Endothelial cell of hepatic sinusoid (primary cell): ENCODE data around the gene TXNDC8.

Experiments
- in situ Hi-C: cut with HindIII; loops from 2 replicates; pipeline ENCODE4 v1.10.0; 2017; ENCODE audit warnings: low sequenced_read_pairs

TXNDC8 gene

GRCh38 chr9:110282739-110283081, 55.0 kb downstream of the TXNDC8 start:
- in situ Hi-C loops, result no loop called here

- in situ Hi-C loops, result no loop called here
Observed at GRCh38 chr9:110282018-110282738, 55.5 kb downstream of the TXNDC8 start.

GRCh38 chr9:110278080-110278707, 59.5 kb downstream of the TXNDC8 start:
- in situ Hi-C loops, result no loop called here

GRCh38 chr9:110276781-110277180, 60.9 kb downstream of the TXNDC8 start:
- in situ Hi-C loops, result no loop called here

GRCh38 chr9:110270211-110270995, 67.3 kb downstream of the TXNDC8 start:
- in situ Hi-C loops, result no loop called here

DNA sequence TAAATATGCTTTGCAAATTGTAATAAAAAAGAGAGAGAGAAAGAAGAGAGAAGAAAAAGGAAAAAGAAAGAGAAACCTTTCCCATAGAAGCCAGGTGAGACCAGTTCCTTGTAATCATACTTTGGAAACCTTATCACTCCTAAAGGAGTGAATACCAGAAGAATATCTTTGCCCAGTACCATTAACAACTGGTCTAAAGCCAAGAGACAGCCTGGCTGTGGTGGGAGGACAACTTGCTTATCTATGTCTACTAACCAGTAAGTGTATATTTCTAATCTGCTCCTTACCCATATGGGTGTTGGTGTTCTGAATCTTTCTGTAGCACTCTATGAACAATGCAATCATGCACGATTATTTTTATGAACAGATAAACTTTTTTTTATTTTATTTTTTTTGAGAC, 70.9 kb downstream of the TXNDC8 start:
- in situ Hi-C loops, result no loop called here

DNA sequence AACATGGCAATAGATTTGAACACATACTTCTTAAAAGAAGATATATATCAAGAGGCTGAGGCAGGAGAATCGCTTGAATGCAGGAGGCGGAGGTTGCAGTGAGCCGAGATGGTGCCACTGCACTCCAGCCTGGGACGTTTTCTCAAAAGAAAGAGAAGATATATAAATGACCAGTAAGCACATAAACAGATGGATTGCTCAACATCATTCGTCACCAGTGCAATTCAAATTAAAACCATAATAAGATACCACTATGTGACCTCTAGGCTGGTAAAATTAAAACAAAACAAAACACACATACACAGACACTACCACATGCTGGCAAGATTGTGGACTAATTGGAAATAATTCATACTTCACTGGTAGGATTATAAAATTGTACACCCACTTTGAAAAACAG, 76.0 kb downstream of the TXNDC8 start:
- in situ Hi-C loops, result no loop called here

DNA sequence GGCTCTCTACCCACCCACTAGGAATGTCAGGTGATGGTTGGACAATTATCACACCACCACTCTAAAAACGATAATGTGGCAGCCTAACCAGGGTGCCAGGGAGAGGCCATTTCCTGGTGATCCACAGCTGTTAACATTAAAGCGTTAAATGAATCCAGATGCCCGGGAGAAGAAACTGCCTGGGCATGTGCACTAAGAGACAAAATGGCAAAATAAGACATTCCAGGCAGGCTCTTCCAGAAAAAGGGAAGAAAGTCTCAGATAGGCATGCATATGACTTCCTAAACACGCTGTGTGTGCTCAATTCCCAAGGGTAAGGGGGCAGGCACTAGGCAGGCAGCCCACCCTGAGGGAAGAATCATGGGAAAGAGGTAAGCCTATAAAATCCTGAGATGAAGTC, 76.8 kb downstream of the TXNDC8 start:
- in situ Hi-C loops, result no loop called here

DNA sequence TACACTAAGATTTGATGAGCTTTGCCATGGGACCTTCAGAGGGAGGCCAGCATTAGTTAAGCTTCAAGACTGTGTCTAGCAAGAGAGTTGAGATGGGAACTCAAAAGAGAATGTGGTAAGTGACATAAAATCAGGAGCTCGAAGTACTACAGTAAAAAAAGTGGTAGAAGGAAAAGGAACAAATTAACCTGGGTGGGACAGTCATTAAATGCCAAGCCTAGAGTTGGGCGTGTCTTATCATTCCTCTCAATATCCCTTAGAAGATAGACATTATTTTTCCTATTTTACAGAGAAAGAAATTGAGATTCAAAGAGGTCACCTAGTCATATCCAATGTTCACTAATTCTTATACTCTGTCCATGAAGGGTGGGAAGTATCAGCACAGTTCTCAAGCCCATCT, 78.1 kb downstream of the TXNDC8 start:
- in situ Hi-C loops, result loop anchor here (5.0 kb wide), 1 partner anchor 58 kb away; no protein-coding TSS in a partner anchor

- in situ Hi-C loops, result loop anchor here (5.0 kb wide), 1 partner anchor 59 kb away; no protein-coding TSS in a partner anchor
Observed at GRCh38 chr9:110258690-110259091, 79.0 kb downstream of the TXNDC8 start.

DNA sequence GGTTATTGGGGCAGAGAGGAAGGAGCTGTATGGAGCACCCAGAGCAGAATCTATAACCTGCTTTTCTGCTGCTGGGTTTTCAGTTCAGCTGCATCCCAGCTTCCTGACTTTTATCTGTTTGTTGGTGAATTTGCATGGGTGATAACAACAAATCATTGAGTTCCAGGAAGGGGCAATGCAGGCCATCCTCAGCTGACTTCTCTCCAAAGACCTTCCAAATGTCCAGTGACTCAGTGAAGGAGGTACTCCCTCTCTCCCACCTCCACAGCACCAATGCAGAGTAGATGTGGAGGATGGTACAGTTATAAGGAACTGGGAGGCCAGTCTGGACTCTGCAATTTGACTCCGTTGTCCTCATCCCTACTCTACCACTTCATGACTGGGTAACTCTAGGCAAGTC, 79.7 kb downstream of the TXNDC8 start:
- in situ Hi-C loops, result loop anchor here (5.0 kb wide), 1 partner anchor 59 kb away; no protein-coding TSS in a partner anchor

GRCh38 chr9:110257097-110257841, 80.4 kb downstream of the TXNDC8 start:
- in situ Hi-C loops, result loop anchor here (5.0 kb wide), 1 partner anchor 60 kb away; no protein-coding TSS in a partner anchor

GRCh38 chr9:110256380-110257096, 81.1 kb downstream of the TXNDC8 start, which contains the start of gene TXN:
TSS of gene TXN (minus strand) at chr9:110256507. CDS start at chr9:110256435, 72 bp downstream.
- in situ Hi-C loops, result loop anchor here (5.0 kb wide), 1 partner anchor 61 kb away; no protein-coding TSS in a partner anchor

DNA sequence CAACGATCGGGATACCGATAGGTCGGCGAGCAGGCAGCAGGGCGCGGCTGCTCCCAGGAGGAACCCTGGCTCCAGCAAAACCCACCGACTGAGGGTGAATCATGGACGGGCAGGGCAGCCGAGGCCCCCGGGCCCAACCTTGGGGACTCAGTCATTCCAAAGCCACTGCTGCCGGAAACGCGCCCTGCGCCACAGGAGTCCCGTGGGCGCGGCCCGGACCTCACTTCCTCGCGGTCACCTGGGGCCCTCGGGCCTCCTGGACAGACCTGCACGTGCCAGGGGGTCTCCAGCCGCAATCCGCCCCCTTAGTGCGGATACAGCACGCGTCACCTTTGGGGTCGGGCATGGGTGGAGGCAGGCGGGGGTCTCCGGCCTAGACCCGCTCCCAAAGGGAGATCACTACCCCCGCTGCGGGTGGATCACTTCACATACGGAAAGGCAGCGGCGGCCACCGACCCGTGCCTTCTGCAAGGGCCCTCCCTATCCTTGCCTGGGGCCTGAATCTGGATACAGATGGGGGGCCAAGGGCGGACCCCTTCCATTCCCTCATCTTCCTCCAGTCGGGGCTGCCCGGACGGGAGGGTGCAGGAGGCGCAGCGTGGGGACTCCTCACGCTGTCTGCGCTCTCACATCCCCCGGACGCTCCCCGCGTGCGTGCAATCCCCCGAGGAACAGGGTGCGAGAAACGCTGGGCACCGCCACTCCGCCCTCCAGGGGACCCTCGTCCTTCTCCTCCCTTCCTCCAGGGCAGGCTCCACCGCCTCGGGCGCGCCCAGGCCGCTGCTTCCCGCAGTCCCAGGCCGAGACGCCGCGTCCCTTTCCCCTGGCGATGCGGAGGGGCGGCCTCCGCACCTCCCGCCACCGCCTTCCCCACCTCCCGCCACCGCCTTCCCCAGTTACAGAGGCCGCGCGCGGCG, 81.9 kb downstream of the TXNDC8 start:
- in situ Hi-C loops, result loop anchor here (5.0 kb wide), 1 partner anchor 62 kb away; no protein-coding TSS in a partner anchor

DNA sequence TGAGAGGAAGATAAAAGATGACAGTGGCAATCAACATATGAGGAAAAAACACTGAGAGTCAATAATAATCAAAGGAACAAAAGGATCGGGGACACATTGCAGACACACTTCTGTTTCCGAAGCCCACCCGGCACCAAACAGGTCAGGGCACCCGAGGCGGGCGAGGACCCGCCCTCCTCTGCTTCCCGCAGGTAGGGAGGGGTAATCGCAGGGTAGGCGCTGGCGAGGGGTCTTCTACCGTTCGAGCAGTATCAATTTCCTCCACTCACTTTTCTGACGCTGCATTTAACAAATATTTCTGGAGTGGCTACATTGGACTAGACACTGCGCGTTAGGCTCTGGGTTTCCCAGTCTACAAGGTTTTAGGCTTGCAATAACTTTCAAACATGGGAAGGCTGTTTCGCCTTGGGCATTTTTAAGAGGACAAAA, 82.6 kb downstream of the TXNDC8 start:
- in situ Hi-C loops, result loop anchor here (5.0 kb wide), 1 partner anchor 62 kb away; no protein-coding TSS in a partner anchor

- in situ Hi-C loops, result no loop called here
Observed at GRCh38 chr9:110254500-110254899, 83.2 kb downstream of the TXNDC8 start.
